MM.1S (cell line): ENCODE measurements around the gene PPARGC1A.

Experiments
- DNase-seq: peaks from one replicate; pipeline ENCODE4 v3.0.0-alpha.2; 2015
- H2AFZ ChIP-seq: fragments of 300-600 bp; sonication (generic); 2 replicates; pipeline ENCODE4 v1.6.0; 2016; ENCODE audit warnings: antibody characterized with exemption, low read length
- H3F3A ChIP-seq: fragments of 300-600 bp; sonication (generic); 2 replicates; pipeline ENCODE4 v1.6.1; 2016; ENCODE audit warnings: mild to moderate bottlenecking, antibody characterized with exemption, low read length, moderate library complexity, mixed read lengths; ENCODE audit not compliant: insufficient read depth
- H3K27ac ChIP-seq: fragments of 300-600 bp; sonication (generic); 2 replicates; pipeline ENCODE4 v1.5.1; 2016; ENCODE audit warnings: mild to moderate bottlenecking, low read length
- H3K27me3 ChIP-seq: fragments of 300-600 bp; sonication (generic); replicated peaks from 2 replicates; pipeline ENCODE4 v1.6.0; 2016; ENCODE audit warnings: low read length; ENCODE audit not compliant: insufficient read depth
- H3K36me3 ChIP-seq: fragments of 300-600 bp; sonication (generic); replicated peaks from 2 replicates; pipeline ENCODE4 v1.6.1; 2016; ENCODE audit warnings: mild to moderate bottlenecking, low read length, mixed read lengths; ENCODE audit not compliant: insufficient read depth
- H3K4me1 ChIP-seq: fragments of 300-600 bp; sonication (generic); 2 replicates; pipeline ENCODE4 v1.6.1; 2016; ENCODE audit warnings: low read length, mixed read lengths
- H3K4me2 ChIP-seq: fragments of 300-600 bp; sonication (generic); 2 replicates; pipeline ENCODE4 v1.6.0; 2016; ENCODE audit warnings: low read depth, low read length
- H3K4me3 ChIP-seq: fragments of 300-600 bp; sonication (generic); 2 replicates; pipeline ENCODE4 v1.5.1; 2016; ENCODE audit warnings: low read length, mixed read lengths
- H3K79me2 ChIP-seq: fragments of 300-600 bp; sonication (generic); 2 replicates; pipeline ENCODE4 v1.6.1; 2016; ENCODE audit warnings: mixed run types, low read length, mixed read lengths
- H3K9ac ChIP-seq: fragments of 300-600 bp; sonication (generic); 2 replicates; pipeline ENCODE4 v1.6.1; 2016; ENCODE audit warnings: low read length, mixed read lengths
- H3K9me2 ChIP-seq: fragments of 300-600 bp; sonication (generic); replicated peaks from 2 replicates; pipeline ENCODE4 v1.6.1; 2016; ENCODE audit warnings: mild to moderate bottlenecking, low read length, mixed read lengths; ENCODE audit not compliant: insufficient read depth
- H3K9me3 ChIP-seq: fragments of 300-600 bp; sonication (generic); replicated peaks from 2 replicates; pipeline ENCODE4 v1.6.1; 2016; ENCODE audit warnings: mild to moderate bottlenecking, low read length, mixed read lengths; ENCODE audit not compliant: insufficient read depth
- H4K20me1 ChIP-seq: fragments of 300-600 bp; sonication (generic); 2 replicates; pipeline ENCODE4 v1.6.1; 2016; ENCODE audit warnings: mild to moderate bottlenecking, low read length, moderate library complexity, mixed read lengths; ENCODE audit not compliant: insufficient read depth
- EZH2 ChIP-seq: fragments of 300-600 bp; sonication (generic); optimal IDR thresholded peaks from 2 replicates; pipeline ENCODE3; 2017; ENCODE audit warnings: low read depth, mild to moderate bottlenecking, antibody characterized with exemption, low read length, mixed read lengths
- EZH2phosphoT487 ChIP-seq: fragments of 300-600 bp; sonication (generic); IDR thresholded peaks from 2 replicates; pipeline ENCODE4 v1.6.1; 2018; ENCODE audit warnings: antibody characterized with exemption, low read length
- TF ChIP-seq, protein P1 (sequence below): fragments of 300-600 bp; sonication (generic); IDR thresholded peaks from 2 replicates; pipeline ENCODE4 v1.5.1; 2016; ENCODE audit warnings: antibody characterized with exemption, low read length, mixed read lengths

Gene PPARGC1A

GRCh38 chr4:23782778-23783437 is 106.9 kb downstream of the PPARGC1A start:
- Histone ChIP-seq H3K4me3 (no peak overlapping the region), H3K9me2 (no peaks in the 10 kb centered on the region), H3K79me2 (no peaks in the 10 kb centered on the region), H3K9ac (no peak overlapping the region), H3K27me3 (no peaks in the 10 kb centered on the region), H3K4me1 (no peaks in the 10 kb centered on the region), H3K36me3 (no peaks in the 10 kb centered on the region), H2AFZ (no peak overlapping the region), H3K4me2 (no peak overlapping the region), H3K27ac (no peak overlapping the region), H3F3A (no peaks in the 10 kb centered on the region), H4K20me1 (no peaks in the 10 kb centered on the region), H3K9me3 (no peaks in the 10 kb centered on the region)
- no peak for DNase-seq
- TF ChIP-seq, protein P1, sequence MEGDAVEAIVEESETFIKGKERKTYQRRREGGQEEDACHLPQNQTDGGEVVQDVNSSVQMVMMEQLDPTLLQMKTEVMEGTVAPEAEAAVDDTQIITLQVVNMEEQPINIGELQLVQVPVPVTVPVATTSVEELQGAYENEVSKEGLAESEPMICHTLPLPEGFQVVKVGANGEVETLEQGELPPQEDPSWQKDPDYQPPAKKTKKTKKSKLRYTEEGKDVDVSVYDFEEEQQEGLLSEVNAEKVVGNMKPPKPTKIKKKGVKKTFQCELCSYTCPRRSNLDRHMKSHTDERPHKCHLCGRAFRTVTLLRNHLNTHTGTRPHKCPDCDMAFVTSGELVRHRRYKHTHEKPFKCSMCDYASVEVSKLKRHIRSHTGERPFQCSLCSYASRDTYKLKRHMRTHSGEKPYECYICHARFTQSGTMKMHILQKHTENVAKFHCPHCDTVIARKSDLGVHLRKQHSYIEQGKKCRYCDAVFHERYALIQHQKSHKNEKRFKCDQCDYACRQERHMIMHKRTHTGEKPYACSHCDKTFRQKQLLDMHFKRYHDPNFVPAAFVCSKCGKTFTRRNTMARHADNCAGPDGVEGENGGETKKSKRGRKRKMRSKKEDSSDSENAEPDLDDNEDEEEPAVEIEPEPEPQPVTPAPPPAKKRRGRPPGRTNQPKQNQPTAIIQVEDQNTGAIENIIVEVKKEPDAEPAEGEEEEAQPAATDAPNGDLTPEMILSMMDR, result no peak
- TF ChIP-seq EZH2phosphoT487, result no peak
- TF ChIP-seq EZH2, result no peak

GRCh38 chr4:23779839-23780238 is 110.0 kb downstream of the PPARGC1A start:
- TF ChIP-seq EZH2phosphoT487 (no peak), EZH2 (no peak)
- TF ChIP-seq, protein P1, result no peak
- Histone ChIP-seq H3K27me3 (no peaks in the 10 kb centered on the region), H2AFZ (no peak overlapping the region), H3K27ac (no peak overlapping the region), H3K36me3 (no peaks in the 10 kb centered on the region), H3K9me3 (no peaks in the 10 kb centered on the region), H3K4me1 (no peaks in the 10 kb centered on the region), H3K4me3 (no peak overlapping the region), H3K4me2 (no peak overlapping the region), H4K20me1 (no peaks in the 10 kb centered on the region), H3K9me2 (no peaks in the 10 kb centered on the region), H3K9ac (no peak overlapping the region), H3K79me2 (no peaks in the 10 kb centered on the region), H3F3A (no peaks in the 10 kb centered on the region)
- DNase-seq, result no peak

DNA sequence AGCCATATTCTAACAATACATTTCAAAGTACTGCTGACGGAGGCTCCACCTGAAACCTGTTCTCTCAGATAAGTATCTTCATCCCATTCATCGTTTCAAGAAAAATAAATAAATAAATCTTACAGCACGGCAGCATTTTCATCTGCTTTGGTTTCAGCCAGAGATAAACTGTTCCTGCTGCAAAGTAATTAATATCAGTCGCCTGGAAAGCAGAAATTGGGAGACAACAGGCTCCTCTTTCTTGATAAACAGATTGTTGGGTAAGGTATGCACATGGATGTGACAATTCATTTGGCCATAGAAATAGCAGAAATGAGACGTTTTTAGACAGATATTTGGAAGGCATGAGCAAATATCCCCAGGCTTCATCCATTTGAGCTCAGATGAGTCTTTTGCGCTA is 110.4 kb downstream of the PPARGC1A start:
- Histone ChIP-seq H3K4me1 (no peaks in the 10 kb centered on the region), H4K20me1 (no peaks in the 10 kb centered on the region), H3K9me2 (no peaks in the 10 kb centered on the region), H3K4me3 (no peak overlapping the region), H3K79me2 (no peaks in the 10 kb centered on the region), H2AFZ (no peak overlapping the region), H3K4me2 (no peak overlapping the region), H3K9me3 (no peaks in the 10 kb centered on the region), H3K36me3 (no peaks in the 10 kb centered on the region), H3K27me3 (no peaks in the 10 kb centered on the region), H3F3A (no peaks in the 10 kb centered on the region), H3K9ac (no peak overlapping the region), H3K27ac (no peak overlapping the region)
- no peak for DNase-seq
- TF ChIP-seq, protein P1, result no peak
- TF ChIP-seq EZH2 (no peak), EZH2phosphoT487 (no peak)
